ENCODE results near the gene CTXND2. TPM values are rescaled to one million over a fixed set of nuclear protein-coding genes. Genes with fewer than 3 reads are reported as not detected.

The CTXND2 gene
- total RNA-seq, 1 donor from 2014 or later, result not detected

- FAIRE-seq (no peak), DNase-seq (ENCODE audit: low read depth) (peak; percentile 5)
- TF ChIP-seq CTCF (IDR thresholded peaks at IDR 0.05; ENCODE audit: insufficient read depth, low read length, severe bottlenecking), result no peak
- Histone ChIP-seq H3K27me3 (ENCODE audit: control insufficient read depth, insufficient read depth, low read length) (no peaks in the 10 kb centered on the region), H3K36me3 (ENCODE audit: control insufficient read depth, insufficient read depth, low read length) (peaks cover 6% of the 10 kb centered on the region), H3K4me3 (ENCODE audit: low read depth, low read length) (no peak overlapping the region)
These were observed 44.8 kb downstream of the CTXND2 start for GRCh38 chr1:150931773-150932172.

- DNase-seq (ENCODE audit: low read depth), result no peak
- FAIRE-seq, result no peak
- peaks cover 21% of the 10 kb centered on the region for H3K36me3 ChIP-seq (ENCODE audit: control insufficient read depth, insufficient read depth, low read length)
These were observed 57.9 kb downstream of the CTXND2 start for GRCh38 chr1:150944856-150945255.

GRCh38 chr1:150954708-150955107 is 67.8 kb downstream of the CTXND2 start:
- H3K4me3 ChIP-seq (ENCODE audit: low read depth, low read length), result no peak overlapping the region
- H3K27me3 ChIP-seq (ENCODE audit: control insufficient read depth, insufficient read depth, low read length), result no peaks in the 10 kb centered on the region
- DNase-seq (ENCODE audit: low read depth) (no peak), FAIRE-seq (no peak)
- H3K36me3 ChIP-seq (ENCODE audit: control insufficient read depth, insufficient read depth, low read length), result peaks cover 11% of the 10 kb centered on the region
- TF ChIP-seq CTCF (IDR thresholded peaks at IDR 0.05; ENCODE audit: insufficient read depth, low read length, severe bottlenecking), result no peak

More at GRCh38 chr1:150944856-150945255, 57.9 kb downstream of the CTXND2 start:
- no peaks in the 10 kb centered on the region for H3K27me3 ChIP-seq (ENCODE audit: control insufficient read depth, insufficient read depth, low read length)
- no peak overlapping the region for H3K4me3 ChIP-seq (ENCODE audit: low read depth, low read length)
- TF ChIP-seq CTCF (IDR thresholded peaks at IDR 0.05; ENCODE audit: insufficient read depth, low read length, severe bottlenecking), result no peak

GRCh38 chr1:150955280-150955679 is 68.3 kb downstream of the CTXND2 start:
- DNase-seq (ENCODE audit: low read depth) (no peak), FAIRE-seq (no peak)
- H3K27me3 ChIP-seq (ENCODE audit: control insufficient read depth, insufficient read depth, low read length), result no peaks in the 10 kb centered on the region
- TF ChIP-seq CTCF (IDR thresholded peaks at IDR 0.05; ENCODE audit: insufficient read depth, low read length, severe bottlenecking), result no peak
- peaks cover 10% of the 10 kb centered on the region for H3K36me3 ChIP-seq (ENCODE audit: control insufficient read depth, insufficient read depth, low read length)
- no peak overlapping the region for H3K4me3 ChIP-seq (ENCODE audit: low read depth, low read length)

- TF ChIP-seq CTCF (IDR thresholded peaks at IDR 0.05; ENCODE audit: insufficient read depth, low read length, severe bottlenecking), result no peak
- Histone ChIP-seq H3K27me3 (ENCODE audit: control insufficient read depth, insufficient read depth, low read length) (no peaks in the 10 kb centered on the region), H3K4me3 (ENCODE audit: low read depth, low read length) (no peak overlapping the region), H3K36me3 (ENCODE audit: control insufficient read depth, insufficient read depth, low read length) (peaks cover 7% of the 10 kb centered on the region)
- DNase-seq (ENCODE audit: low read depth), result no peak
- no peak for FAIRE-seq
These were observed 70.7 kb downstream of the CTXND2 start for GRCh38 chr1:150957666-150958065.

GRCh38 chr1:150960646-150961045 is 73.7 kb downstream of the CTXND2 start:
- no peak for DNase-seq (ENCODE audit: low read depth)
- TF ChIP-seq CTCF (IDR thresholded peaks at IDR 0.05; ENCODE audit: insufficient read depth, low read length, severe bottlenecking), result no peak
- no peaks in the 10 kb centered on the region for H3K27me3 ChIP-seq (ENCODE audit: control insufficient read depth, insufficient read depth, low read length)
- peaks cover 13% of the 10 kb centered on the region for H3K36me3 ChIP-seq (ENCODE audit: control insufficient read depth, insufficient read depth, low read length)
- no peak overlapping the region for H3K4me3 ChIP-seq (ENCODE audit: low read depth, low read length)
- no peak for FAIRE-seq
